PC-3 (cell line): ENCODE results near the gene CEP126. TPM values are rescaled to one million over a fixed set of nuclear protein-coding genes. Genes with fewer than 3 reads are reported as not detected.
"Not testable (repeated sequence)": the region's sequence is repeated elsewhere in the genome, so short reads cannot be mapped to it uniquely, and the experiment has no call there.

Experiments
- ATAC-seq: fragments of 200-7000 bp; cut with Tn5 transposase; 2 replicates; pipeline ENCODE4 v1.9.1; 2020; ENCODE audit warnings: mild to moderate bottlenecking, moderate library complexity
- BruUV-seq: library from RNA; stranded (reverse); fragments of 400-500 nt; replicated peaks from 2 replicates; lab custom pipeline; 2021; lab: Mats Ljungman, UMichigan
- CTCF ChIA-PET: fragments of 300-600 bp; sonication (Branson Sonifier 250); formaldehyde crosslinking; loops from one replicate; lab custom pipeline; 2022; ENCODE audit warnings: antibody characterized with exemption; lab: Charles Lee
- POLR2A ChIA-PET: fragments of 300-600 bp; sonication (Branson Sonifier 250); formaldehyde crosslinking; loops from one replicate; lab custom pipeline; 2022; ENCODE audit warnings: antibody characterized with exemption; ENCODE audit not compliant: unreplicated experiment; lab: Charles Lee
- DNase-seq: peaks from one replicate; pipeline ENCODE4 v3.0.0-alpha.2; 2015
- H2AFZ ChIP-seq: fragments of 300-600 bp; sonication (generic); 2 replicates; pipeline ENCODE4 v1.6.0; 2016; ENCODE audit warnings: antibody characterized with exemption, low read length
- H3F3A ChIP-seq: fragments of 300-600 bp; sonication (generic); one replicate; pipeline ENCODE4 v1.6.0; 2017; ENCODE audit warnings: antibody characterized with exemption, low read length, control low read depth, mild to moderate bottlenecking; ENCODE audit not compliant: unreplicated experiment
- H3K27ac ChIP-seq: fragments of 300-600 bp; sonication (generic); 2 replicates; pipeline ENCODE4 v1.5.1; 2016; ENCODE audit warnings: mild to moderate bottlenecking, low read length
- H3K27me3 ChIP-seq: fragments of 300-600 bp; sonication (generic); 2 replicates; pipeline ENCODE4 v1.6.1; 2016; ENCODE audit warnings: low read length, mixed read lengths
- H3K36me3 ChIP-seq: fragments of 300-600 bp; sonication (generic); 2 replicates; pipeline ENCODE4 v1.6.1; 2016; ENCODE audit warnings: low read depth, mixed run types, low read length, mixed read lengths
- H3K4me1 ChIP-seq: fragments of 300-600 bp; sonication (generic); 2 replicates; pipeline ENCODE4 v1.5.1; 2016; ENCODE audit warnings: low read length; ENCODE audit not compliant: insufficient read depth
- H3K4me2 ChIP-seq: fragments of 300-600 bp; sonication (generic); 2 replicates; pipeline ENCODE4 v1.6.0; 2016; ENCODE audit warnings: low read length
- H3K4me3 ChIP-seq: fragments of 300-600 bp; sonication (generic); 2 replicates; pipeline ENCODE4 v1.5.1; 2016; ENCODE audit warnings: mild to moderate bottlenecking, low read length, mixed read lengths
- H3K79me2 ChIP-seq: fragments of 300-600 bp; sonication (generic); 2 replicates; pipeline ENCODE4 v1.6.1; 2017; ENCODE audit warnings: low read length, mixed read lengths
- H3K9ac ChIP-seq: fragments of 300-600 bp; sonication (generic); 2 replicates; pipeline ENCODE4 v1.6.0; 2016; ENCODE audit warnings: mild to moderate bottlenecking, low read length
- H3K9me2 ChIP-seq: fragments of 300-600 bp; sonication (generic); replicated peaks from 2 replicates; pipeline ENCODE4 v1.6.1; 2016; ENCODE audit warnings: mixed run types, low read length, mixed read lengths
- H3K9me3 ChIP-seq: fragments of 300-600 bp; sonication (generic); 2 replicates; pipeline ENCODE4 v1.6.1; 2016; ENCODE audit warnings: low read length, mixed read lengths
- H4K20me1 ChIP-seq: fragments of 300-600 bp; sonication (generic); 2 replicates; pipeline ENCODE4 v1.6.1; 2016; ENCODE audit warnings: low read length, mixed read lengths
- CTCF ChIP-seq: fragments of 300-600 bp; sonication (generic); conservative IDR thresholded peaks from 2 replicates; pipeline ENCODE4 v1.5.1; 2017; ENCODE audit warnings: antibody characterized with exemption, low read depth, mild to moderate bottlenecking, low read length
- EZH2 ChIP-seq: fragments of 300-600 bp; sonication (generic); IDR thresholded peaks from one replicate; pipeline ENCODE4 v1.6.1; 2017; ENCODE audit warnings: antibody characterized with exemption, mild to moderate bottlenecking, low read length; ENCODE audit not compliant: unreplicated experiment
- EZH2phosphoT487 ChIP-seq: fragments of 300-600 bp; sonication (generic); IDR thresholded peaks from 2 replicates; pipeline ENCODE4 v1.6.1; 2018; ENCODE audit warnings: mild to moderate bottlenecking, antibody characterized with exemption, low read length, borderline replicate concordance
- intact Hi-C: fragments of 100-400 bp; cut with micrococcal nuclease; formaldehyde crosslinking; loops from 2 replicates; pipeline ENCODE4 v1.9.0; 2023
- total RNA-seq: library from RNA; depleted of rRNA; stranded (reverse); fragments of >200 nt; gene quantifications from 2 replicates; pipeline ENCODE4 v1.2.3, GENCODE V29; 2014

The CEP126 gene
- total RNA-seq, 1 experiment from 2014 or later, result 2.5 TPM

- no peaks in the 10 kb centered on the region for H3K4me1 ChIP-seq
- ATAC-seq (no peak), DNase-seq (no peak)
- H3F3A ChIP-seq, result no peaks in the 10 kb centered on the region
- no peak overlapping the region for H3K4me3 ChIP-seq
- ChIA-PET POLR2A (no interaction called here), CTCF (no interaction called here)
- no peak overlapping the region for H2AFZ ChIP-seq
- no TSS peak for BruUV-seq
- no peaks in the 10 kb centered on the region for H3K9me2 ChIP-seq
- H3K4me2 ChIP-seq, result no peak overlapping the region
- no peaks in the 10 kb centered on the region for H3K79me2 ChIP-seq
- TF ChIP-seq CTCF (no peak), EZH2 (no peak), EZH2phosphoT487 (no peak)
- H3K9me3 ChIP-seq, result no peaks in the 10 kb centered on the region
- H3K9ac ChIP-seq, result no peak overlapping the region
- no peaks in the 10 kb centered on the region for H3K36me3 ChIP-seq
- H3K27ac ChIP-seq, result no peak overlapping the region
- intact Hi-C loops, result no loop called here
- no peaks in the 10 kb centered on the region for H4K20me1 ChIP-seq
- no peaks in the 10 kb centered on the region for H3K27me3 ChIP-seq
Observed at GRCh38 chr11:101993172-101993571, 78.4 kb downstream of the CEP126 start.

- H3K9me2 ChIP-seq, H2AFZ ChIP-seq, CTCF ChIA-PET, H3K4me3 ChIP-seq, H3K36me3 ChIP-seq, DNase-seq, intact Hi-C loops, H4K20me1 ChIP-seq, H3K4me1 ChIP-seq, ATAC-seq, H3K4me2 ChIP-seq, BruUV-seq, H3K9me3 ChIP-seq, H3F3A ChIP-seq, POLR2A ChIA-PET, H3K79me2 ChIP-seq, H3K27ac ChIP-seq, H3K27me3 ChIP-seq, H3K9ac ChIP-seq: not testable (repeated sequence)
Observed at GRCh38 chr11:101994052-101994469, 79.3 kb downstream of the CEP126 start.

GRCh38 chr11:101996111-101996510 is 81.3 kb downstream of the CEP126 start:
- no peak overlapping the region for H3K4me2 ChIP-seq
- H3K4me1 ChIP-seq, result no peaks in the 10 kb centered on the region
- H3K79me2 ChIP-seq, result no peaks in the 10 kb centered on the region
- ATAC-seq (no peak), DNase-seq (no peak)
- H3K9ac ChIP-seq, result no peak overlapping the region
- H3K27me3 ChIP-seq, result no peaks in the 10 kb centered on the region
- H3F3A ChIP-seq, result no peaks in the 10 kb centered on the region
- no peak overlapping the region for H3K27ac ChIP-seq
- H2AFZ ChIP-seq, result no peak overlapping the region
- ChIA-PET CTCF (no interaction called here), POLR2A (interaction anchor here (0.6 kb wide), 1 partner anchor 136 kb away, joined by 10 read pairs; no protein-coding TSS in a partner anchor)
- no peaks in the 10 kb centered on the region for H3K9me2 ChIP-seq
- no peaks in the 10 kb centered on the region for H3K9me3 ChIP-seq
- H3K4me3 ChIP-seq, result no peak overlapping the region
- no TSS peak for BruUV-seq
- no peak for TF ChIP-seq EZH2
- intact Hi-C loops, result no loop called here
- no peaks in the 10 kb centered on the region for H3K36me3 ChIP-seq
- H4K20me1 ChIP-seq, result no peaks in the 10 kb centered on the region

- H3K4me3 ChIP-seq, result no peak overlapping the region
- ChIA-PET POLR2A (no interaction called here), CTCF (no interaction called here)
- no peaks in the 10 kb centered on the region for H3K9me3 ChIP-seq
- no peaks in the 10 kb centered on the region for H3K36me3 ChIP-seq
- H3K79me2 ChIP-seq, result no peaks in the 10 kb centered on the region
- TF ChIP-seq EZH2 (no peak), EZH2phosphoT487 (no peak), CTCF (no peak)
- H2AFZ ChIP-seq, result no peak overlapping the region
- no peak for DNase-seq
- intact Hi-C loops, result no loop called here
- H3K27me3 ChIP-seq, result no peaks in the 10 kb centered on the region
- H3K4me1 ChIP-seq, result peaks cover 10% of the 10 kb centered on the region
- no peaks in the 10 kb centered on the region for H4K20me1 ChIP-seq
- no peak overlapping the region for H3K9ac ChIP-seq
- no peak overlapping the region for H3K27ac ChIP-seq
- ATAC-seq, result no peak
- no TSS peak for BruUV-seq
- H3F3A ChIP-seq, result peaks cover 5% of the 10 kb centered on the region
- H3K9me2 ChIP-seq, result no peaks in the 10 kb centered on the region
- H3K4me2 ChIP-seq, result no peak overlapping the region
Observed at GRCh38 chr11:102001657-102002338, 87.0 kb downstream of the CEP126 start.
